ENCODE results near the gene SRBD1. TPM values are rescaled to one million over a fixed set of nuclear protein-coding genes. Genes with fewer than 3 reads are reported as not detected.

Gene SRBD1
- polyA plus RNA-seq, 2 of the 4 experiments (the other 2 are of a cell fraction), result 11.0 to 13.7 TPM

DNA sequence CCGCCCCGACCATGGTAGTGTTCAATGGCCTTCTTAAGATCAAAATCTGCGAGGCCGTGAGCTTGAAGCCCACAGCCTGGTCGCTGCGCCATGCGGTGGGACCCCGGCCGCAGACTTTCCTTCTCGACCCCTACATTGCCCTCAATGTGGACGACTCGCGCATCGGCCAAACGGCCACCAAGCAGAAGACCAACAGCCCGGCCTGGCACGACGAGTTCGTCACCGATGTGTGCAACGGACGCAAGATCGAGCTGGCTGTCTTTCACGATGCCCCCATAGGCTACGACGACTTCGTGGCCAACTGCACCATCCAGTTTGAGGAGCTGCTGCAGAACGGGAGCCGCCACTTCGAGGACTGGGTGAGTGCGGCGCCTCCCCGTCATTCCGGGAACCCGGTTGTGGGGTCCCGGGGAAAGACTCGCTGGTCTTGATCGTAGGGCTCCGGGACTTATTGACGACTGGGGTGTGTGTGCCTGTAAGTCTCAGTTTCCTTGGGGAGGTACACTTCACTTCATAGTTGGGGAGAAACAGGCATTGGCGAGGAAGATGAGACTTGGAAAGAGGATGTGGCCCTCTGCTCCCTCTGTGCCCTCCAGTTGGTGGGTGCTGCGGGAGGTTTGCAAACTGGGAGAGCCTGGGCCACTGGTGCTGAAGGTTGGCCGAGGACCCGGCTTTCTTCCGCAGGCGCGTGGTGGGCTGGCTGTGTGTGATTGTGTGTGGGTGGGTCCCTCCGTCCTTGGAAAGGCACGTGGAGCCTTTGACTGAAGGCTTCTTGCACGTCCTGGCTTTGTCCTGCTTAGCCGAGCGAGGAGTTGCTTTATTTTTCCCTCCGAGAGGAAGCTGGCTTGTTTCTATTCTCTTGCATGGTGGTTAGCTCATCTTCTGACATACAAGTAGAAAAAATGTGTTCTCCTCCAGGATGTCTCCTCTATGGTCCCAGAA, 41.3 kb upstream of the SRBD1 start:
- 72% methylated on average over 49 of the region's 53 CpGs for WGBS (ENCODE audit: missing lambda C conversion rate)
- Histone ChIP-seq H3K27ac (peak overlapping the region; percentile 86 to 90), H3K4me1 (peaks cover 23% of the 10 kb centered on the region), H3K4me3 (peak overlapping the region; percentile 83), H3K9me3 (no peaks in the 10 kb centered on the region), H3K4me2 (peak overlapping the region; percentile 82)
- POLR2A ChIA-PET, result interaction anchor here (0.6 to 1.0 kb wide), 2 partner anchors 41 to 59 kb away, joined by 3 read pairs; partner anchors contain the start of gene SRBD1
- CTCF ChIA-PET, result interaction anchor here (0.6 to 7.0 kb wide), 9 partner anchors 9 to 802 kb away, joined by 3 to 50 read pairs (median 4); no protein-coding TSS in a partner anchor
- ATAC-seq (no peak), FAIRE-seq (no peak), DNase-seq (ENCODE audit: low read depth in 1 of 2, low spot score in 1 of 2) (peak in 1 of 2 experiments; percentile 20)
- TF ChIP-seq, protein P1, sequence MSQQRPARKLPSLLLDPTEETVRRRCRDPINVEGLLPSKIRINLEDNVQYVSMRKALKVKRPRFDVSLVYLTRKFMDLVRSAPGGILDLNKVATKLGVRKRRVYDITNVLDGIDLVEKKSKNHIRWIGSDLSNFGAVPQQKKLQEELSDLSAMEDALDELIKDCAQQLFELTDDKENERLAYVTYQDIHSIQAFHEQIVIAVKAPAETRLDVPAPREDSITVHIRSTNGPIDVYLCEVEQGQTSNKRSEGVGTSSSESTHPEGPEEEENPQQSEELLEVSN (IDR thresholded peaks at IDR 0.05; ENCODE audit: borderline replicate concordance, low read depth), result 0 out of 2 replicates have a peak, but pooled peaks have one; percentile 18
- TF ChIP-seq HOXB13 (CRISPR knock-in tag; IDR thresholded peaks at IDR 0.05; ENCODE audit: low read depth), result no peak
- TF ChIP-seq, protein P2, sequence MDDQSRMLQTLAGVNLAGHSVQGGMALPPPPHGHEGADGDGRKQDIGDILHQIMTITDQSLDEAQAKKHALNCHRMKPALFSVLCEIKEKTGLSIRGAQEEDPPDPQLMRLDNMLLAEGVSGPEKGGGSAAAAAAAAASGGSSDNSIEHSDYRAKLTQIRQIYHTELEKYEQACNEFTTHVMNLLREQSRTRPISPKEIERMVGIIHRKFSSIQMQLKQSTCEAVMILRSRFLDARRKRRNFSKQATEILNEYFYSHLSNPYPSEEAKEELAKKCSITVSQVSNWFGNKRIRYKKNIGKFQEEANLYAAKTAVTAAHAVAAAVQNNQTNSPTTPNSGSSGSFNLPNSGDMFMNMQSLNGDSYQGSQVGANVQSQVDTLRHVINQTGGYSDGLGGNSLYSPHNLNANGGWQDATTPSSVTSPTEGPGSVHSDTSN (IDR thresholded peaks at IDR 0.05), result no peak

GRCh38 chr2:45651415-45652089, 40.5 kb upstream of the SRBD1 start, which contains the start of gene PRKCE:
Gene PRKCE, plus strand, starts transcription at chr2:45651675.
- Histone ChIP-seq H3K9me3 (no peaks in the 10 kb centered on the region), H3K4me2 (peak within 1 kb of the TSS; percentile 82), H3K27ac (peak within 1 kb of the TSS; percentile 86 to 90), H3K4me1 (peaks cover 23% of the 10 kb centered on the region), H3K4me3 (peak within 1 kb of the TSS; percentile 83)
- ATAC-seq, result peak; percentile 38 to 56
- no peak for FAIRE-seq
- 2% methylated on average over 41 of the region's 66 CpGs for WGBS (ENCODE audit: missing lambda C conversion rate)
- POLR2A ChIA-PET, result interaction anchor here (0.6 to 1.0 kb wide), 3 partner anchors 41 to 483 kb away, joined by 3 read pairs; partner anchors contain the start of gene SRBD1
- TF ChIP-seq POLR2AphosphoS2 (conservative IDR thresholded peaks at IDR 0.05; ENCODE audit: low read length) (no peak), HDAC2 (IDR thresholded peaks at IDR 0.05) (0 out of 2 replicates have a peak, but pooled peaks have one; percentile 56), CTCF (IDR thresholded peaks at IDR 0.05) (no peak), RNF2 (IDR thresholded peaks at IDR 0.05; ENCODE audit: borderline replicate concordance, low read depth) (peak; percentile 50; the same call in 1 of the 2 replicates), PHF8 (IDR thresholded peaks at IDR 0.05; ENCODE audit: borderline replicate concordance, low read depth) (peak; percentile 51; the same call in 1 of the 2 replicates), SREBF2 (IDR thresholded peaks at IDR 0.05) (no peak), JUN (IDR thresholded peaks at IDR 0.05) (no peak), FOSL2 (IDR thresholded peaks at IDR 0.05) (no peak), FOSL2 (CRISPR knock-in tag; IDR thresholded peaks at IDR 0.05) (no peak), ZFP36 (IDR thresholded peaks at IDR 0.05; ENCODE audit: borderline replicate concordance, partially characterized antibody) (no peak), MAZ (IDR thresholded peaks at IDR 0.05; ENCODE audit: borderline replicate concordance, low read depth, low read length) (0 out of 2 replicates have a peak, but pooled peaks have one; percentile 14)
- TF ChIP-seq, protein P2 (IDR thresholded peaks at IDR 0.05), result no peak
- TF ChIP-seq, protein P1 (IDR thresholded peaks at IDR 0.05; ENCODE audit: borderline replicate concordance, low read depth), result peak; percentile 31; the same call in 1 of the 2 replicates
- DNase-seq (ENCODE audit: low read depth in 1 of 2, low spot score in 1 of 2), result peak; percentile 42 to 67
- CTCF ChIA-PET, result interaction anchor here (0.6 to 7.0 kb wide), 8 partner anchors 9 to 803 kb away, joined by 3 to 50 read pairs (median 4); no protein-coding TSS in a partner anchor
